Dermis lymphatic vessel endothelial cell (primary cell): ENCODE results near the gene LIPK. TPM values are rescaled to one million over a fixed set of nuclear protein-coding genes. Genes with fewer than 3 reads are reported as not detected.

Experiments
- total RNA-seq: library from RNA; depleted of rRNA; stranded (reverse); fragments of >200 nt; gene quantifications from 2 replicates; pipeline ENCODE4 v1.2.1, GENCODE V29; 2014

Gene LIPK, protein sequence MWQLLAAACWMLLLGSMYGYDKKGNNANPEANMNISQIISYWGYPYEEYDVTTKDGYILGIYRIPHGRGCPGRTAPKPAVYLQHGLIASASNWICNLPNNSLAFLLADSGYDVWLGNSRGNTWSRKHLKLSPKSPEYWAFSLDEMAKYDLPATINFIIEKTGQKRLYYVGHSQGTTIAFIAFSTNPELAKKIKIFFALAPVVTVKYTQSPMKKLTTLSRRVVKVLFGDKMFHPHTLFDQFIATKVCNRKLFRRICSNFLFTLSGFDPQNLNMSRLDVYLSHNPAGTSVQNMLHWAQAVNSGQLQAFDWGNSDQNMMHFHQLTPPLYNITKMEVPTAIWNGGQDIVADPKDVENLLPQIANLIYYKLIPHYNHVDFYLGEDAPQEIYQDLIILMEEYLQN
- total RNA-seq: not detected in 2 replicates

DNA sequence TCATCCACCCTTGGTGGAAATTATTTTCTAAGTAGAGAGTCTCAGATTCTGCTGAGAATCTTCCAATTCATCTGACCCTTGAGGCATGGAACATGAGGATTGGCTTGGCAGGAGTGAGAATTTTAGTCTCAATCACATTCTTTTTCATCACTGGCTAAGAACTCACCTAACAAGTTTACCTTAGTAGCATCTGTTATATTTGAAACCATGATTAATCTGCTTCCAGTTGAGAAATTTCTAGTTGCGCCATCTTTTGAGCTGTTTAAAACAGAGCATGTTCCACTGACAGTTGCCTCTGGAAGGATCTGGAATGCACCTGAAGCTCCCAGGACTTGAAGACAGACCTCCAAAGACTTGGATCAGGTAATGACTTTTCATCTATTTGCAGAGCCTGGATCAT lies at the start of gene LIPK:
Gene LIPK, plus strand, starts transcription at position 292 of the 400 bp plus-strand sequence. CDS start 18,295 bp downstream, outside the sequence.

DNA sequence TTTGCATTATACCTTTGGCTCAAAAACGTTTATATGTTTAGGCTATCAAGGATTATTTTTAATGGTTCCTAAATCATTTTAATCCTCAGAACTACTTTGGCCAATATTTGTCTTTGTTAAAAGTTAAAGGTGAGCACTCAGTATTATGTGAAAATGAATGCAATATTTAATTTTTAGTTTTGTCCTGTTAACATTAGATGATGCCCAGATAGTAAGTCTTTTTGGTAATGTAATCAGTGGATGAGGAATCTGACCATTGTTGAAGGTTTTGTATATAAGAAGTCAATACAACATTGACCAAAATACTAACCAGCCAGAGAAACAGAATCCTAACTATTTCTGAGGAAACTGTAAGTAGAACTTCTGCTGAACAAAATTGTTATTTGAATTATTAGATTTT lies 41.9 kb upstream of the LIPK start, which contains the start of gene LIPF:
Gene LIPF, plus strand, starts transcription at position 301 of the 400 bp plus-strand sequence. CDS start 2,856 bp downstream, outside the sequence.

DNA sequence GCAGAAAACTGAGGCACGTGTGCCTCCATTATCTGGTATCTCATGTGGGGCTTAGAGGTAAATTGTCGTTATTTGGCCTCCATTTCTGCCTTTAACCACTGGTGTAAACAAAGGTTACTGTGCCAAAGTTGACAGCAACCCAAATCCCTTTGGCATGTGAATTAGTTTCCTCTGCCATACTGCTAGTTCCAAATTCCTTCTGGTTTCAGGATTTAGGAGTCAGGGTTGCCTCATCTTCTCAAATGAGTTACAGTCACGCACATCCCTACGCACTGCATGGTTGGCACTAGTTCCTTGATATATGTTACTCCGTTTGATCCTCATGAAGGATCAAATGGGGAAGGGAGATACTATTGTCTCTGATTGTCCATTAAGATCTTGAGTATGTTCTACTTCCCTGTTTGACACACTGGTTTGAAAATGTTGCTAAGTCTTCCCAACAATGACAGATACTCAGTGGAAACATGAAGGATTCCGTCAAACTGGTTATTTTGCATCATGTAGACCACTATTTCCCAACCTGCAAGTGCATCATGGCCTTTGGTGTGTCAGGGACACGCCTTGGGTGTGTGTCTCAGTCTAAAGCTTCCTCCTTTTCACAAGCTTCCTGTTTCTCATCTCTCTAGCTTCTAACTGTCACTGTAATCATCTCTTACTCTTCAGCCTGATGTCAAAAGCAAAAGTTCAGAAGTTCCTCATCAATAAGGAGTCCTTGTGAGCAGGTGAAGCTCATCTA lies 53.5 kb downstream of the LIPK start, which contains the start of gene LIPN:
Gene LIPN, plus strand, starts transcription at position 655 of the 736 bp plus-strand sequence. CDS start 1,386 bp downstream, outside the sequence.

Other genes starting within 250 kb of the LIPK start
- gene RNLS, start 122.9 kb upstream of the LIPK start, total RNA-seq: 0.54 and 0.60 TPM in 2 replicates
- not detected in 2 replicates for gene LIPJ, start 119.5 kb upstream of the LIPK start, total RNA-seq
- not detected in 2 replicates for gene LIPF, start 41.8 kb upstream of the LIPK start, total RNA-seq
- gene LIPN, start 53.8 kb downstream of the LIPK start, total RNA-seq: not detected in 2 replicates
- gene LIPM, start 96.5 kb downstream of the LIPK start, total RNA-seq: not detected in 2 replicates
- not detected in 2 replicates for gene ANKRD22, start 145.6 kb downstream of the LIPK start, total RNA-seq
- 0.33 and 0.34 TPM in 2 replicates for gene STAMBPL1, start 174.0 kb downstream of the LIPK start, total RNA-seq
- 3.3 and 5.9 TPM in 2 replicates for gene ACTA2, start 246.5 kb downstream of the LIPK start, total RNA-seq